H1 (cell line): ENCODE measurements around the gene KIF4A. TPM values are rescaled to one million over a fixed set of nuclear protein-coding genes. Genes with fewer than 3 reads are reported as not detected.

Experiments
- CTCF ChIA-PET: fragments of 300-600 bp; sonication (Branson Sonifier 250); formaldehyde crosslinking; loops from one replicate; lab custom pipeline; 2021; ENCODE audit not compliant: partially characterized antibody; lab: Charles Lee
- POLR2A ChIA-PET: fragments of 300-600 bp; sonication (Branson Sonifier 250); formaldehyde crosslinking; loops from one replicate; lab custom pipeline; 2021; ENCODE audit warnings: inconsistent platforms; ENCODE audit not compliant: partially characterized antibody; lab: Charles Lee
- DNase-seq, 2 experiments: peaks; one replicate each; pipeline versions ENCODE4 v3.0.0 to v3.0.0-alpha.2; 2010 to 2022; ENCODE audit warnings: low spot score in 2 of 2, low read depth in 1 of 2, mixed read lengths in 1 of 2
- FAIRE-seq: peaks from 2 replicates; lab custom pipeline; 2011; peaks lifted over from hg19 to GRCh38; lab: Jason Lieb, UNC
- H2AFZ ChIP-seq: 2 replicates; pipeline ENCODE4 v1.8.1; 2012; ENCODE audit warnings: low read length, inconsistent platforms
- H2AK5ac ChIP-seq: 2 replicates; pipeline ENCODE4 v1.6.1; 2013; ENCODE audit warnings: low read depth, low read length
- H2BK120ac ChIP-seq: replicated peaks from 2 replicates; pipeline ENCODE3; 2013; ENCODE audit warnings: low read depth, low read length, inconsistent platforms
- H2BK12ac ChIP-seq: 2 replicates; pipeline ENCODE4 v1.6.1; 2013; ENCODE audit warnings: low read depth, low read length
- H2BK15ac ChIP-seq: 2 replicates; pipeline ENCODE4 v1.6.1; 2013; ENCODE audit warnings: low read length
- H2BK20ac ChIP-seq: 2 replicates; pipeline ENCODE4 v1.6.1; 2013; ENCODE audit warnings: low read length
- H2BK5ac ChIP-seq: 2 replicates; pipeline ENCODE4 v1.6.1; 2013; ENCODE audit warnings: low read depth, low read length
- H3K14ac ChIP-seq: 2 replicates; pipeline ENCODE4 v1.6.1; 2013; ENCODE audit warnings: inconsistent platforms; ENCODE audit not compliant: insufficient read length
- H3K18ac ChIP-seq: 2 replicates; pipeline ENCODE4 v1.6.1; 2013; ENCODE audit warnings: low read length; ENCODE audit errors: extremely low read depth
- H3K23ac ChIP-seq: 2 replicates; pipeline ENCODE4 v1.6.1; 2013; ENCODE audit warnings: inconsistent platforms; ENCODE audit not compliant: insufficient read length
- H3K23me2 ChIP-seq: 2 replicates; pipeline ENCODE4 v1.6.1; 2013; ENCODE audit warnings: low read depth, low read length
- H3K27ac ChIP-seq: 2 replicates; pipeline ENCODE4 v1.6.1; 2011; ENCODE audit warnings: low read depth, low read length, inconsistent platforms
- H3K27me3 ChIP-seq, 4 experiments: replicated peaks in 1 of 4; 1 replicate in 1 of 4; 2 replicates in 3 of 4; pipeline versions ENCODE4 v1.6.1 to v1.8.1; 2011 to 2013; ENCODE audit warnings: low read length in 3 of 4, mild to moderate bottlenecking in 3 of 4, inconsistent platforms in 2 of 4, mixed read lengths in 2 of 4, moderate library complexity in 1 of 4; ENCODE audit not compliant: control insufficient read depth in 3 of 4, insufficient read depth in 3 of 4; ENCODE audit errors: extremely low read depth in 1 of 4
- H3K36me3 ChIP-seq, 4 experiments: 2 replicates each; pipeline versions ENCODE4 v1.6.1 to v1.8.1; 2011 to 2013; ENCODE audit warnings: mild to moderate bottlenecking in 4 of 4, low read length in 3 of 4, moderate library complexity in 2 of 4, control low read depth in 1 of 4, inconsistent platforms in 1 of 4; ENCODE audit not compliant: insufficient read depth in 4 of 4, control insufficient read depth in 2 of 4
- H3K4ac ChIP-seq: replicated peaks from 2 replicates; pipeline ENCODE3; 2013; ENCODE audit warnings: low read length, low read depth, mixed read lengths, inconsistent platforms; ENCODE audit not compliant: insufficient read length
- H3K4me1 ChIP-seq, 4 experiments: replicated peaks in 1 of 4; 1 replicate in 1 of 4; 2 replicates in 3 of 4; pipeline versions ENCODE4 v1.6.1 to v1.8.1; 2011 to 2013; ENCODE audit warnings: low read length in 3 of 4, inconsistent platforms in 2 of 4, mixed read lengths in 1 of 4; ENCODE audit not compliant: insufficient read depth in 4 of 4, control insufficient read depth in 3 of 4
- H3K4me2 ChIP-seq, 2 experiments: 2 replicates each; pipeline versions ENCODE4 v1.6.1 to v1.8.1; 2011 to 2013; ENCODE audit warnings: low read depth in 2 of 2, low read length in 2 of 2, control low read depth in 1 of 2, inconsistent platforms in 1 of 2, mild to moderate bottlenecking in 1 of 2; ENCODE audit not compliant: insufficient read depth in 1 of 2
- H3K4me3 ChIP-seq, 4 experiments: fragments of 200-600, 300-600 bp in 1 of 4; sonication (generic), shearing (Covaris generic), sonication (Bioruptor Twin) in 1 of 4; 2 replicates each; pipeline versions ENCODE4 v1.5.1 to v1.8.1; 2011 to 2016; ENCODE audit warnings: low read length in 4 of 4, low read depth in 3 of 4, control low read depth in 2 of 4, inconsistent platforms in 2 of 4, mild to moderate bottlenecking in 2 of 4, mixed read lengths in 1 of 4, moderate library complexity in 1 of 4; ENCODE audit not compliant: insufficient read depth in 2 of 4; ENCODE audit errors: extremely low read depth in 1 of 4
- H3K56ac ChIP-seq: replicated peaks from 2 replicates; pipeline ENCODE3; 2013; ENCODE audit warnings: low read depth, mild to moderate bottlenecking, mixed read lengths, low read length, inconsistent platforms; ENCODE audit not compliant: insufficient read length
- H3K79me1 ChIP-seq: 2 replicates; pipeline ENCODE4 v1.6.1; 2013; ENCODE audit warnings: low read depth, low read length, control low read depth
- H3K79me2 ChIP-seq, 2 experiments: 2 replicates each; pipeline versions ENCODE4 v1.6.1 to v1.8.1; 2012 to 2013; ENCODE audit warnings: low read length in 2 of 2, mild to moderate bottlenecking in 2 of 2, inconsistent platforms in 1 of 2; ENCODE audit not compliant: insufficient read depth in 2 of 2, control insufficient read depth in 1 of 2
- H3K9ac ChIP-seq, 4 experiments: replicated peaks in 1 of 4; 1 replicate in 1 of 4; 2 replicates in 3 of 4; pipeline versions ENCODE4 v1.6.1 to v1.8.1; 2011 to 2013; ENCODE audit warnings: low read depth in 3 of 4, low read length in 3 of 4, control low read depth in 2 of 4, mild to moderate bottlenecking in 2 of 4, moderate library complexity in 2 of 4, inconsistent platforms in 1 of 4; ENCODE audit errors: extremely low read depth in 1 of 4
- H3K9me3 ChIP-seq, 2 experiments: 2 replicates each; pipeline versions ENCODE4 v1.6.1 to v1.8.1; 2012 to 2013; ENCODE audit warnings: mild to moderate bottlenecking in 2 of 2, moderate library complexity in 2 of 2, control low read depth in 1 of 2, inconsistent platforms in 1 of 2, low read depth in 1 of 2, low read length in 1 of 2, mixed read lengths in 1 of 2; ENCODE audit not compliant: insufficient read depth in 2 of 2
- H4K20me1 ChIP-seq, 2 experiments: replicated peaks in 1 of 2; 2 replicates each; pipeline versions ENCODE3 to v1.8.1; 2011 to 2013; ENCODE audit warnings: inconsistent platforms in 2 of 2, low read length in 2 of 2, mild to moderate bottlenecking in 1 of 2; ENCODE audit not compliant: insufficient read depth in 2 of 2, control insufficient read depth in 1 of 2
- H4K5ac ChIP-seq: 2 replicates; pipeline ENCODE4 v1.6.1; 2013; ENCODE audit warnings: low read length, low read depth, mixed read lengths, inconsistent platforms; ENCODE audit not compliant: insufficient read length
- H4K8ac ChIP-seq: 2 replicates; pipeline ENCODE4 v1.8.0; 2013; ENCODE audit warnings: mild to moderate bottlenecking, moderate library complexity, low read length, inconsistent platforms; ENCODE audit not compliant: insufficient read depth; ENCODE audit errors: extremely low read depth
- H4K91ac ChIP-seq: replicated peaks from 2 replicates; pipeline ENCODE3; 2013; ENCODE audit warnings: low read length, mixed read lengths, inconsistent platforms; ENCODE audit not compliant: insufficient read length
- ATF3 ChIP-seq: IDR thresholded peaks from 2 replicates; pipeline ENCODE4 v1.6.1; 2011; ENCODE audit warnings: low read depth, mild to moderate bottlenecking, low read length; ENCODE audit not compliant: insufficient read depth
- PHF8 ChIP-seq: fragments of 200-600 bp; sonication (generic); conservative IDR thresholded peaks from 2 replicates; pipeline ENCODE4 v1.7.1; 2012; ENCODE audit warnings: low read depth, mild to moderate bottlenecking, inconsistent platforms, low read length, moderate library complexity
- RFX5 ChIP-seq: IDR thresholded peaks from 2 replicates; pipeline ENCODE4 v1.6.1; 2011; ENCODE audit warnings: low read depth, low read length, improper control_type of control experiment, borderline replicate concordance
- SIRT6 ChIP-seq: IDR thresholded peaks from one replicate; pipeline ENCODE4 v1.7.1; 2012; ENCODE audit warnings: low read length, inconsistent platforms
- TBP ChIP-seq: IDR thresholded peaks from 2 replicates; pipeline ENCODE4 v1.6.1; 2011; ENCODE audit warnings: low read depth, low read length, improper control_type of control experiment
- TEAD4 ChIP-seq: IDR thresholded peaks from 2 replicates; pipeline ENCODE4 v1.6.1; 2012; ENCODE audit warnings: low read depth, low read length, inconsistent platforms, mixed read lengths
- whole genome bisulfite sequencing, 2 experiments: shearing (Covaris generic) in 1 of 2; methylation state at CpG; one replicate each; pipeline versions ENCODE4 v1.1.6 to v1.1.7; 2013 to 2015; ENCODE audit warnings: low lambda C conversion rate in 2 of 2, mixed read lengths in 2 of 2, inconsistent platforms in 1 of 2, low coverage in 1 of 2, missing lambda C conversion rate in 1 of 2; ENCODE audit not compliant: insufficient replicate concordance in 2 of 2, insufficient coverage in 1 of 2, insufficient read length in 1 of 2; ENCODE audit errors: extremely low coverage in 1 of 2, missing lambda C conversion rate in 1 of 2; 5-methylcytosine and 5-hydroxymethylcytosine counted together
- long read RNA-seq, 2 experiments: library from RNA in 1 of 2; library from capped mRNA in 1 of 2; stranded (forward); transcript quantifications; one replicate each; pipeline ENCODE4 v2.0.0, GENCODE V29; 2021; ENCODE audit warnings: inconsistent platforms in 1 of 2
- polyA minus RNA-seq, 3 experiments: library from RNA; depleted of rRNA, polyadenylated mRNA; stranded (reverse); fragments of >200 nt; gene quantifications; 1 replicate in 2 of 3; 2 replicates in 1 of 3; pipeline ENCODE4 v1.2.3, GENCODE V29; 2011
- polyA plus RNA-seq, 7 experiments: library from polyadenylated mRNA; depleted of rRNA in 3 of 7; stranded (reverse) in 5 of 7; unstranded in 2 of 7; fragments of >200 nt in 5 of 7; fragments of 200-250 nt in 2 of 7; gene quantifications; 1 replicate in 5 of 7; 2 replicates in 1 of 7; 4 replicates in 1 of 7; pipeline versions ENCODE4 v1.2.1 to v1.2.3, GENCODE V29; 2011 to 2013; ENCODE audit warnings: missing spikeins in 2 of 7, mixed read lengths in 2 of 7
- total RNA-seq: library from RNA; stranded (reverse); fragmentation: NEBNext Ultra II Directional; extraction: Animal tissue kit (Norgen Biotek cat#: 25700); gene quantifications from 2 replicates; pipeline ENCODE4 v1.2.1, GENCODE V29; 2021

The KIF4A gene
- total RNA-seq: 35.7 and 36.6 TPM in 2 replicates
- 8.4 and 10.9 TPM in 2 replicates for polyA plus RNA-seq (2011; rRNA removed)
- polyA plus RNA-seq (2011; cell fraction: cytosol; rRNA removed): 19.0 TPM
- 14.6 TPM for polyA plus RNA-seq (2011; cell fraction: nucleus; rRNA removed)
- 20.8 to 31.2 TPM (median 25.3 TPM) in 4 replicates for polyA plus RNA-seq (2012, experiment 1 of 2)
- 2.4 TPM for polyA plus RNA-seq (2012, experiment 2 of 2)
- polyA plus RNA-seq (2013, experiment 1 of 2): 18.7 TPM
- 17.2 TPM for polyA plus RNA-seq (2013, experiment 2 of 2)
- 21.9 TPM in 2 replicates for polyA minus RNA-seq (2011; rRNA and poly(A)+ RNA removed)
- polyA minus RNA-seq (2011; cell fraction: cytosol; rRNA and poly(A)+ RNA removed): 14.0 TPM
- 21.5 TPM for polyA minus RNA-seq (2011; cell fraction: nucleus; rRNA and poly(A)+ RNA removed)
- long read RNA-seq, experiment 1, partial matches to known transcripts: 14 of 14 reads
- long read RNA-seq, experiment 1, other reads (novel, unspliced or antisense): 0 of 14 reads
- long read RNA-seq, experiment 2, full-length matches to known transcripts: 9 of 40 reads
- long read RNA-seq, experiment 2, partial matches to known transcripts: 29 of 40 reads
- long read RNA-seq, experiment 2, other reads (novel, unspliced or antisense): 2 of 40 reads

GRCh38 chrX:70289793-70290770 lies at the start of gene KIF4A, which contains the start of gene PDZD11:
Gene KIF4A, plus strand, starts transcription at chrX:70290104. Its CDS starts 355 bp downstream, at chrX:70290459.
Gene PDZD11, minus strand, starts transcription at chrX:70289927. Its CDS starts 586 bp downstream, at chrX:70289341.
- DNase-seq: peak; percentile 34 to 77
- POLR2A ChIA-PET: interaction anchor here (0.8 kb wide), 2 partner anchors 25 to 28 kb away, joined by 3 to 4 read pairs; no protein-coding TSS in a partner anchor
- FAIRE-seq: no peak
- TF ChIP-seq ATF3 (no peak), TEAD4 (no peak), PHF8 (no peak; the same call in 1 of the 2 replicates), SIRT6 (no peak), RFX5 (no peak), TBP (0 out of 2 replicates have a peak, but pooled peaks have one; percentile 42)

More at GRCh38 chrX:70289793-70290770, at the start of gene KIF4A, which contains the start of gene PDZD11:
- 0% methylated on average over 38 of the region's 62 CpGs; no CpG with 5 or more reads in 1 of the 2 experiments for WGBS, 2 experiments
- Histone ChIP-seq H3K14ac (no peak within 1 kb of the TSS), H2BK5ac (no peak within 1 kb of the TSS; the same call in 1 of the 2 replicates), H3K56ac (no peak within 1 kb of the TSS), H2BK12ac (no peak within 1 kb of the TSS), H3K23me2 (no peaks in the 10 kb centered on the region; the same call in 1 of the 2 replicates), H3K9ac (peak within 1 kb of the TSS; percentile 14 to 67 (median 54)), H4K20me1 (no peaks in the 10 kb centered on the region), H3K18ac (peak within 1 kb of the TSS; percentile 71), H3K4me2 (peak within 1 kb of the TSS; percentile 69 to 72), H2BK120ac (no peak within 1 kb of the TSS), H4K8ac (no peak within 1 kb of the TSS), H3K27ac (no peak within 1 kb of the TSS; the same call in 1 of the 2 replicates), H3K36me3 (peaks cover 0 to 12% (median 6%) of the 10 kb centered on the region in 4 experiments; a peak in 4 of 8 replicates), H2BK20ac (no peak within 1 kb of the TSS), H2BK15ac (no peak within 1 kb of the TSS), H3K23ac (no peak within 1 kb of the TSS), H3K79me2 (peaks cover 0 to 18% of the 10 kb centered on the region in 2 experiments; a peak in 2 of 4 replicates), H2AFZ (peak within 1 kb of the TSS; percentile 88; the same call in 1 of the 2 replicates), H3K79me1 (no peaks in the 10 kb centered on the region; the same call in 1 of the 2 replicates), H4K5ac (no peak within 1 kb of the TSS), H3K27me3 (no peaks in the 10 kb centered on the region), H3K4me1 (no peaks in the 10 kb centered on the region; a peak in 2 of 7 replicates), H2AK5ac (no peak within 1 kb of the TSS), H4K91ac (no peak within 1 kb of the TSS), H3K4ac (no peak within 1 kb of the TSS), H3K4me3 (peak within 1 kb of the TSS; percentile 71 to 91 (median 82)), H3K9me3 (no peaks in the 10 kb centered on the region)
- CTCF ChIA-PET: interaction anchor here (0.6 to 1.1 kb wide), 2 partner anchors 17 to 670 kb away, joined by 3 to 4 read pairs; no protein-coding TSS in a partner anchor
